Right renal cortex interstitium (tissue), 3 donors: ENCODE data around the gene RRP1B. TPM values are rescaled to one million over a fixed set of nuclear protein-coding genes. Genes with fewer than 3 reads are reported as not detected.

Source experiments
- DNase-seq, 3 donors: peaks; one replicate each; pipeline ENCODE4 v3.0.0-alpha.2; 2013; ENCODE audit warnings: low read depth in 3 of 3, low spot score in 2 of 3
- polyA plus RNA-seq, 3 donors: library from polyadenylated mRNA; unstranded; fragments of 120-200 nt; gene quantifications; one replicate each; pipeline ENCODE4 v1.2.1, GENCODE V29; 2013; ENCODE audit not compliant: insufficient read length in 3 of 3

Gene RRP1B
- polyA plus RNA-seq, 3 donors, result 28.0 to 30.2 (median 28.9) TPM

GRCh38 chr21:43739621-43740435 lies 80.5 kb downstream of the RRP1B start:
- no peak for DNase-seq

DNA sequence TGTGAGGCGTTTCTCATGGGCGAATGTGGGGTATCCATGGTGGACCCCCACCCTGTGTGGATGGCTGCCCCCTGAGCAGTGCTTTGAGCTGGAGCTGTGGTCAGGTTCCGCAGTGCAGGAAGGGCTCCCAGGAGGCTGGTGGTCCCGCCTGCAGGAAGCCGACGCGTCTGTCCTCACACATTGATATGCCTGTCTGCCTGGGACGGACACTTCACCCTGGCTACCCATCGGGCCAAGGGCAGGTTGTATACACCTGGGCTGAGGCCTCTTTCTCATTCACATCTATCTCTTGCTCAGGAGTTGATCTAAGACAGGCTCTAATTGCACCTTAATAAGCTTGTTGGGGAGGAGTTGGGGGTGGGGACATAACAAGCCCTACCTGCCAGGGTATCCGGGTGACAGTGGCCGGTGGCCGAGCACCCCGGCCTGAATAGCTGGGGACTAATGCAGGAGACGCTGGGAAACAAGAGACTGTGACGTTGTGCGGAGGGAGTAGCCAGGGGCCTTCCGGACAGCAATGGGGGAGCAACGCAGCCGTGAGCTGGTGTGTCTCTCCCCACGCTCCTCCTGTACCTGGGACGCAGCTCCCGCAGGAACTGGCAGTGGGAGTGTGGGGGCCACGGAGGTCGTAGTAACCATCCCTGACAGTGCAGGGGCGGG lies 81.3 kb downstream of the RRP1B start:
- DNase-seq, result peak in 1 of 3 donors; percentile 59

GRCh38 chr21:43741423-43742096 lies 82.2 kb downstream of the RRP1B start:
- DNase-seq, result no peak

DNA sequence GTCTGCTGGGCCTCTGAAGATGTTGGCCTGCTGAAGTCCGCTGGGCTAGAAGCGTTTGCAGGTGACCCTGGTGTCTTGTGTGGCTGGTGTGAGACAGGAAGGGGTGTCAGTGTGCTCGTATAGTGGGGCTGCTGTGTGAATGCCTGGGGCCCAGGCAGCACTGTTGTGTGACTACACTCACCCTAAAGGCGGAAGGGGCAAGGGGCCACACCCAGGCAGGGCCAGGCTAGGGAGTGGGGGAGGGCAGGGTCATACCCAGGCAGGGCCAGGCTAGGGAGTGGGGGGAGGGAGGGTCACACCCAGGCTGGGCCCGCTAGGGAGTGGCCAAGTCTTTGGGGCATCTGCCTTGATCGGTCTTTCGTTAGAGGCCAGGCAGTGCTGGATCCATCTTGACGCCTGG lies 84.6 kb downstream of the RRP1B start:
- DNase-seq, result no peak

- DNase-seq, result no peak
These were observed 85.4 kb downstream of the RRP1B start for GRCh38 chr21:43744725-43745124.

Other genes with a start within 250 kb of the RRP1B start
- gene SIK1, start 232.4 kb upstream of the RRP1B start, polyA plus RNA-seq, result 1 to 10 TPM; 1.7 to 4.0 (median 2.3) TPM
- 1 to 10 TPM; 1.8 to 2.5 (median 2.0) TPM for gene HSF2BP, start 72 bp upstream of the RRP1B start, polyA plus RNA-seq
- gene PDXK, start 59.6 kb downstream of the RRP1B start, polyA plus RNA-seq, result 10 to 100 TPM; 65.7 to 77.4 (median 72.1) TPM
- gene CSTB, start 116.7 kb downstream of the RRP1B start, polyA plus RNA-seq, result 10 to 100 TPM; 44.0 to 64.3 (median 47.1) TPM
- 10 to 100 TPM; 26.6 to 28.0 (median 26.8) TPM for gene RRP1, start 130.0 kb downstream of the RRP1B start, polyA plus RNA-seq
- gene AGPAT3, start 205.7 kb downstream of the RRP1B start, polyA plus RNA-seq, result 10 to 100 TPM; 45.5 to 61.4 (median 52.8) TPM